H9 (cell line): ENCODE results near the gene CRELD2. TPM values are rescaled to one million over a fixed set of nuclear protein-coding genes. Genes with fewer than 3 reads are reported as not detected.
A peak's percentile ranks its signal among the peaks of the same experiment; 100 is the strongest.

Experiments
- DNase-seq: peaks from one replicate; pipeline ENCODE4 v3.0.0-alpha.2; 2017
- H2AFZ ChIP-seq: one replicate; pipeline ENCODE4 v1.6.1; 2013; ENCODE audit warnings: mild to moderate bottlenecking, low read length, control low read depth, moderate library complexity
- H2AK5ac ChIP-seq: 2 replicates; pipeline ENCODE4 v1.6.1; 2013; ENCODE audit warnings: low read length, control low read depth, mixed read lengths; ENCODE audit not compliant: insufficient read length
- H2BK120ac ChIP-seq: one replicate; pipeline ENCODE4 v1.6.1; 2013; ENCODE audit warnings: low read depth, mild to moderate bottlenecking, low read length, control low read depth, inconsistent platforms; ENCODE audit not compliant: poor library complexity, severe bottlenecking
- H2BK12ac ChIP-seq: 2 replicates; pipeline ENCODE4 v1.6.1; 2013; ENCODE audit warnings: low read length, control low read depth, mixed read lengths, low read depth; ENCODE audit not compliant: insufficient read length
- H2BK15ac ChIP-seq: 2 replicates; pipeline ENCODE4 v1.6.1; 2013; ENCODE audit warnings: low read depth, low read length, control low read depth
- H2BK20ac ChIP-seq: one replicate; pipeline ENCODE4 v1.6.1; 2013; ENCODE audit warnings: low read depth, mild to moderate bottlenecking, low read length, control low read depth, inconsistent platforms; ENCODE audit not compliant: poor library complexity, severe bottlenecking
- H2BK5ac ChIP-seq: 2 replicates; pipeline ENCODE4 v1.6.1; 2013; ENCODE audit warnings: low read length, control low read depth, mixed read lengths; ENCODE audit not compliant: insufficient read length
- H3K14ac ChIP-seq: 2 replicates; pipeline ENCODE4 v1.6.1; 2013; ENCODE audit warnings: low read length, control low read depth; ENCODE audit not compliant: insufficient read depth
- H3K18ac ChIP-seq: 2 replicates; pipeline ENCODE4 v1.6.1; 2013; ENCODE audit warnings: low read depth, mild to moderate bottlenecking, mixed read lengths, low read length, control low read depth; ENCODE audit not compliant: insufficient read length
- H3K23ac ChIP-seq: 2 replicates; pipeline ENCODE4 v1.6.1; 2013; ENCODE audit warnings: low read length, control low read depth, mixed read lengths, low read depth; ENCODE audit not compliant: insufficient read length
- H3K23me2 ChIP-seq: 2 replicates; pipeline ENCODE4 v1.6.1; 2013; ENCODE audit warnings: low read depth, mild to moderate bottlenecking, mixed read lengths, low read length, control low read depth; ENCODE audit not compliant: insufficient read length, poor library complexity, severe bottlenecking
- H3K27ac ChIP-seq: 2 replicates; pipeline ENCODE4 v1.5.1; 2013; ENCODE audit warnings: low read length, control low read depth, mixed read lengths, low read depth; ENCODE audit not compliant: insufficient read length
- H3K27me3 ChIP-seq: 2 replicates; pipeline ENCODE4 v1.6.1; 2013; ENCODE audit warnings: low read length, control low read depth, inconsistent platforms; ENCODE audit not compliant: insufficient read depth
- H3K4ac ChIP-seq: 2 replicates; pipeline ENCODE4 v1.6.1; 2013; ENCODE audit warnings: low read depth, mild to moderate bottlenecking, control low read depth, inconsistent platforms, low read length, moderate library complexity
- H3K4me1 ChIP-seq: 2 replicates; pipeline ENCODE4 v1.6.1; 2013; ENCODE audit warnings: low read length, control low read depth, inconsistent platforms; ENCODE audit not compliant: insufficient read depth
- H3K4me2 ChIP-seq: 2 replicates; pipeline ENCODE4 v1.6.1; 2013; ENCODE audit warnings: low read length, control low read depth, mixed read lengths; ENCODE audit not compliant: insufficient read length, insufficient read depth
- H3K56ac ChIP-seq: 2 replicates; pipeline ENCODE4 v1.6.1; 2013; ENCODE audit warnings: low read depth, mild to moderate bottlenecking, mixed read lengths, low read length, control low read depth; ENCODE audit not compliant: insufficient read length
- H3K79me1 ChIP-seq: 2 replicates; pipeline ENCODE4 v1.6.1; 2013; ENCODE audit warnings: low read depth, mild to moderate bottlenecking, moderate library complexity, low read length, control low read depth, inconsistent platforms; ENCODE audit not compliant: insufficient read depth, poor library complexity, severe bottlenecking
- H3K79me2 ChIP-seq: 2 replicates; pipeline ENCODE4 v1.6.1; 2013; ENCODE audit warnings: low read length, control low read depth, inconsistent platforms; ENCODE audit not compliant: insufficient read depth
- H3K9ac ChIP-seq: 2 replicates; pipeline ENCODE4 v1.6.1; 2013; ENCODE audit warnings: low read length, control low read depth, mixed read lengths; ENCODE audit not compliant: insufficient read length; ENCODE audit errors: extremely low read depth
- H3K9me3 ChIP-seq: one replicate; pipeline ENCODE4 v1.6.1; 2013; ENCODE audit warnings: low read depth, low read length, inconsistent platforms; ENCODE audit not compliant: control insufficient read depth
- H3T11ph ChIP-seq: one replicate; pipeline ENCODE4 v1.6.1; 2013; ENCODE audit warnings: mild to moderate bottlenecking, low read length, control low read depth, inconsistent platforms
- H4K20me1 ChIP-seq: one replicate; pipeline ENCODE4 v1.6.1; 2013; ENCODE audit not compliant: control insufficient read depth, insufficient read length, insufficient read depth
- H4K5ac ChIP-seq: 2 replicates; pipeline ENCODE4 v1.6.1; 2013; ENCODE audit warnings: low read depth, mild to moderate bottlenecking, mixed read lengths, low read length, control low read depth; ENCODE audit not compliant: insufficient read length
- H4K8ac ChIP-seq: replicated peaks from 2 replicates; pipeline ENCODE4 v1.6.1; 2013; ENCODE audit warnings: low read length, control low read depth, mixed read lengths, low read depth; ENCODE audit not compliant: insufficient read length
- H4K91ac ChIP-seq: 2 replicates; pipeline ENCODE4 v1.6.1; 2013; ENCODE audit warnings: low read depth, mild to moderate bottlenecking, moderate library complexity, mixed read lengths, low read length, control low read depth; ENCODE audit not compliant: insufficient read length
- H3K27ac Mint-ChIP-seq, 3 experiments: 2 replicates in 2 of 3; 3 replicates in 1 of 3; pipeline ENCODE4 v1.8.0; 2020 to 2021; ENCODE audit warnings: mixed read lengths in 3 of 3, mild to moderate bottlenecking in 1 of 3, moderate library complexity in 1 of 3
- H3K27me3 Mint-ChIP-seq: 2 replicates; pipeline ENCODE4 v1.8.0; 2021; ENCODE audit warnings: low read depth, mild to moderate bottlenecking, moderate library complexity, mixed read lengths
- H3K36me3 Mint-ChIP-seq, 3 experiments: 2 replicates in 2 of 3; 3 replicates in 1 of 3; pipeline ENCODE4 v1.8.0; 2020 to 2021; ENCODE audit warnings: low read depth in 3 of 3, mixed read lengths in 3 of 3; ENCODE audit not compliant: insufficient read depth in 1 of 3
- H3K4me1 Mint-ChIP-seq, 2 experiments: 2 replicates each; pipeline ENCODE4 v1.8.0; 2020; ENCODE audit warnings: mixed read lengths in 2 of 2
- H3K4me3 Mint-ChIP-seq, 2 experiments: 2 replicates in 1 of 2; 3 replicates in 1 of 2; pipeline ENCODE4 v1.8.0; 2020 to 2021; ENCODE audit warnings: mild to moderate bottlenecking in 2 of 2, mixed read lengths in 2 of 2, moderate library complexity in 1 of 2
- H3K9me3 Mint-ChIP-seq, 2 experiments: 2 replicates in 1 of 2; 3 replicates in 1 of 2; pipeline ENCODE4 v1.8.0; 2020; ENCODE audit warnings: mild to moderate bottlenecking in 2 of 2, mixed read lengths in 2 of 2, moderate library complexity in 1 of 2
- WGBS: extraction: QIAGEN DNeasy Blood & Tissue Kit; methylation state at CpG from one replicate; pipeline ENCODE4 v1.1.7; 2013; ENCODE audit warnings: missing lambda C conversion rate, low lambda C conversion rate, mixed read lengths; ENCODE audit not compliant: insufficient read length; ENCODE audit errors: extremely low coverage; 5-methylcytosine and 5-hydroxymethylcytosine counted together
- total RNA-seq: library from RNA; stranded (reverse); gene quantifications from 2 replicates; pipeline ENCODE4 v1.2.1, GENCODE V29; 2021
- TF ChIP-seq, protein P1 (sequence below): fragments of 200-600 bp; sonication (generic); conservative IDR thresholded peaks from 3 replicates; pipeline ENCODE4 v1.8.0; 2021; ENCODE audit warnings: antibody characterized with exemption, mild to moderate bottlenecking

CRELD2 gene
- total RNA-seq, 1 experiment from 2014 or later, result 34.7 TPM

DNA sequence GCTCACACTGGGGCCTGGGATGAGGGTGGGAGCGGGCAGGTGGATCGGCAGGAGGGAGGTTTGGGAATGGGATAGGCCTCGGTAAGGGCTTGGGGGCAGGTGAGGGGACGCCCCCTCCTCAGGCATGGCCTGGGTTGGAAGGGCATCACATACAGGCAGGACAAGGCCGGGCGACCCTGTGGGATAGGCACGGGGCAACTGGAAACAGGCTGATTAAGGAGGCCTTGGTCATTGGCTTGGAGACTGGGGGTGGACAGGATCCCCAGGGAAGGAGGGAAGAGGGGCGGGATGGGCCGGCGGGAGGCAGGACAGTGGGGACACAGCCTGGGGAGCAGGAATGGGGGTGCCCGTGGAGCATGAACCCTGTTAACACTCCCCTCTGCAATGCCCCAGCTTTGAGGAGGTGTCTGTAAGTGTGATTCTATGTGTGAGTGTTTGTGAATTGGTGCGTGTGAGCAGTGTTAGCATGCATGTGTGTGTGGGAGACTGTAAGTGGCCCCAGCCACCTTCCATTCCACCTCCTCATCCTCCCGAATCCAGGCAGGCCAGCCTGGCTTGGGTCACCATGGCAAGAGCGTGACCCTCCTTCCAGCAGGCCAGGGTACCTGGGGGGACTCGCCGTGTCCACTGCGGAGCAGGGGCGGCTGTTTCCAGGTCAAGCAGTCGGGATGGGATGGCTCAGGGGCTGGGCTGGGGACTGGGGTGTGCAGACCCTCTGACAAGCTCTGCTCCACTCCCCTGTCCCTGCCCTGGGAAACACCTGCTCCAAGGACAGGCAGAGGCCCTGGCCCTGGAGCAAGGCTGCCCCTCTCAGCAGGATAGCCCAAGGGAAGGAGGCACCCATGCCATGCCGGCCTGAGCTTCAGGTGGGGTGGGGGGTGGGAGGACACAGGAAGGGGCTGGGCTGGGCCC is 38.7 kb downstream of the CRELD2 start:
- H2BK20ac ChIP-seq, result no peak overlapping the region
- no peak overlapping the region for H3K4me2 ChIP-seq
- H3K36me3 Mint-ChIP-seq, result peaks cover 0 to 4% (median 0%) of the 10 kb centered on the region in 3 experiments; a peak in 3 of 7 replicates
- no peaks in the 10 kb centered on the region for H3K79me1 ChIP-seq
- H2BK12ac ChIP-seq, result no peak overlapping the region
- no peaks in the 10 kb centered on the region for H3K9me3 ChIP-seq
- no peak for DNase-seq
- no peak overlapping the region for H2AK5ac ChIP-seq
- H3K56ac ChIP-seq, result no peak overlapping the region
- no peak overlapping the region for H4K8ac ChIP-seq
- WGBS, result no CpG with 5 or more reads among the region's 20 CpGs
- no peak overlapping the region for H3K4me3 Mint-ChIP-seq
- no peak overlapping the region for H2BK5ac ChIP-seq
- no peak overlapping the region; the same call in 1 of the 2 replicates for H3K14ac ChIP-seq
- no peaks in the 10 kb centered on the region; the same call in 1 of the 2 replicates for H3K79me2 ChIP-seq
- no peak overlapping the region for H3K18ac ChIP-seq
- no peaks in the 10 kb centered on the region for H4K20me1 ChIP-seq
- TF ChIP-seq, protein P1, sequence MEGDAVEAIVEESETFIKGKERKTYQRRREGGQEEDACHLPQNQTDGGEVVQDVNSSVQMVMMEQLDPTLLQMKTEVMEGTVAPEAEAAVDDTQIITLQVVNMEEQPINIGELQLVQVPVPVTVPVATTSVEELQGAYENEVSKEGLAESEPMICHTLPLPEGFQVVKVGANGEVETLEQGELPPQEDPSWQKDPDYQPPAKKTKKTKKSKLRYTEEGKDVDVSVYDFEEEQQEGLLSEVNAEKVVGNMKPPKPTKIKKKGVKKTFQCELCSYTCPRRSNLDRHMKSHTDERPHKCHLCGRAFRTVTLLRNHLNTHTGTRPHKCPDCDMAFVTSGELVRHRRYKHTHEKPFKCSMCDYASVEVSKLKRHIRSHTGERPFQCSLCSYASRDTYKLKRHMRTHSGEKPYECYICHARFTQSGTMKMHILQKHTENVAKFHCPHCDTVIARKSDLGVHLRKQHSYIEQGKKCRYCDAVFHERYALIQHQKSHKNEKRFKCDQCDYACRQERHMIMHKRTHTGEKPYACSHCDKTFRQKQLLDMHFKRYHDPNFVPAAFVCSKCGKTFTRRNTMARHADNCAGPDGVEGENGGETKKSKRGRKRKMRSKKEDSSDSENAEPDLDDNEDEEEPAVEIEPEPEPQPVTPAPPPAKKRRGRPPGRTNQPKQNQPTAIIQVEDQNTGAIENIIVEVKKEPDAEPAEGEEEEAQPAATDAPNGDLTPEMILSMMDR, result no peak
- no peaks in the 10 kb centered on the region for H3K27me3 ChIP-seq
- H3K27ac ChIP-seq, result no peak overlapping the region
- no peak overlapping the region for H2AFZ ChIP-seq
- H3K9ac ChIP-seq, result no peak overlapping the region
- H4K5ac ChIP-seq, result no peak overlapping the region
- no peaks in the 10 kb centered on the region for H3K9me3 Mint-ChIP-seq
- H3K27me3 Mint-ChIP-seq, result peaks cover 4% of the 10 kb centered on the region
- no peak overlapping the region for H2BK120ac ChIP-seq
- H3K23ac ChIP-seq, result no peak overlapping the region
- no peak overlapping the region for H2BK15ac ChIP-seq
- no peaks in the 10 kb centered on the region for H3K23me2 ChIP-seq
- peaks cover 0 to 8% of the 10 kb centered on the region in 2 experiments; a peak in 3 of 4 replicates for H3K4me1 Mint-ChIP-seq
- H3K4me1 ChIP-seq, result no peaks in the 10 kb centered on the region
- no peak overlapping the region for H3T11ph ChIP-seq
- 0 out of 7 replicates have a peak overlapping the region, but pooled peaks of 1 of the 3 experiments have one; percentile 17 for H3K27ac Mint-ChIP-seq
- no peak overlapping the region for H3K4ac ChIP-seq
- no peak overlapping the region for H4K91ac ChIP-seq
